CMK (cell line): ENCODE measurements around the gene SDK1.

ENCODE experiments used
- DNase-seq: peaks from one replicate; pipeline ENCODE4 v3.0.0-alpha.2; 2010; ENCODE audit warnings: low read depth

The SDK1 gene

DNA sequence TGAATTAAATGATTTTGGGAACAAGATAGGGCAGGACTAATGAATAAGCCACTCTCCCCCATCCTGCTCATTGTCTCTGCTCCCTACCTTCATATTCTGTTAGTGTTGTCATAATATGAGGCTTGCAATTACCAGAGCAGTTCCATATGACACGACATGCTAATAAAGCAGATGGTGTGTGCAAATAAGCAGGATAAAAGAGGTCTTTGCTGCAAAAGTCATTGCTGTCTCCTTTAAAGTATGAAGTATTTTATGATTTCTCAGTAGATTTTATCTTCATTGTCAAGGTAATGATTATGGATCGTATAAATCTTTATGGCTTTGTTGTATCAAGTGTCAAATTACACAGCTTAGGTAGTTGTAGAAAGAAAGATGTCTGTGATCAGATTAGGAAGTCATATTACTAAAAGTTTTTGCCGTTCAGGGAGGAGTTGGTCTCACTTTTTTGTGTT is 114.8 kb downstream of the SDK1 start:
- DNase-seq: no peak

DNA sequence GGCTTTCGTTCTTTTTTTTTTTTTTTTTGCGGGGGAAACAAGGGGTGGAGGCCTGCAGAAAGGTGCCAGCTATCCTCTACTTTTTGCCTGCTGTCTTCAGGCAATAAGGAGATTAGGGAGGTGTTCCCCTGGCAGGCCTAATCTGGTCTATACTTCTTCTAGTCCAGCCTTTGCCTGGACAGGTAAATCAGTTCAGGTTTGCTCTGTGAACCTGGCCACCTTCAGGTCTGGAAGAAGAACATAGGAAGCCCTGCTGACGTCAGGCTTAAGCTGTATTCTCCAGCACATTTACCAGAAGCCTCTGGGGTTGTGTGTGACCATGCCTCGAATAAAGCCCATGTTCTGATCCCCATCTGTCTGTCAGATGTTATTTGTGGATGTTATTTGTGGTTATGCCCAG is 115.4 kb downstream of the SDK1 start:
- DNase-seq: no peak

DNA sequence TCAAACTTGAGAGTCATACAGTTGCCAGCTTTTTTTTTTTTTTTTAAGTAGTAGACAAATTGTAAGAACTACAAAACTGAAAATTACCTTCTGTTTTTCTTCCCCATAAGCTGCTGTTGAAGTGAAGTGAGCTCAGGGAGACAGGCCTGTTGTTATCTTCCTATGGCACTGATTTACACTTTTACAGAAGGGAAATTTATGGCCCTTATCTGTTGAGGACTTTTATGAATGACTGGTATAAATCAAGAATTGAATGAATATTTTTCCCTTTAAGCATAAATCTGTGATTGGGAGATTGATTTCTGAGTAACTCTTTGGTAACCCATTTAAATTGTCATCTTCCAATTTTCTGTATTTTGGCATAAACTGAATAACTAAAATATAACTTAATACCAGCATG is 124.0 kb downstream of the SDK1 start:
- no peak for DNase-seq

DNA sequence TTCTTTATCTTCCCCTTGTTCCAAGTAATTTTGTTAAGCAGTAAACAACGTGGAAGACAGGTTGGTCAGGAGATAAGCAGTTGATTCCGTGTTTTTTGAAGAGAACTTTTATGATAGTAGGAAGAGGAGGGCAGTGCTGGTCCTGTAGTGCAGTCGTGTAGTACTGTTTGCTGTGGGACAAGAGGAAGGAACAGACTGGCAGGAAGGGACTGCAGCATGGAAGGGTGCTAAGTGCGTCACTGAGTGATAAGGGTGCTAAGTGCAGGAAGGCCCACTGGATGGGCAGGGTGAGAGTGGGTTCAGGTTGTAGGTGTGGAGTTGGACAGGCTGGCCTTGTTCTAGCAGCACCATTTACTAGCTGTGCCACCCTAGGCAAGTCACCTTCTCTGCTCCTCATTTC is 125.0 kb downstream of the SDK1 start:
- no peak for DNase-seq

- DNase-seq: no peak
These were observed 126.9 kb downstream of the SDK1 start for GRCh38 chr7:3427957-3428356.

DNA sequence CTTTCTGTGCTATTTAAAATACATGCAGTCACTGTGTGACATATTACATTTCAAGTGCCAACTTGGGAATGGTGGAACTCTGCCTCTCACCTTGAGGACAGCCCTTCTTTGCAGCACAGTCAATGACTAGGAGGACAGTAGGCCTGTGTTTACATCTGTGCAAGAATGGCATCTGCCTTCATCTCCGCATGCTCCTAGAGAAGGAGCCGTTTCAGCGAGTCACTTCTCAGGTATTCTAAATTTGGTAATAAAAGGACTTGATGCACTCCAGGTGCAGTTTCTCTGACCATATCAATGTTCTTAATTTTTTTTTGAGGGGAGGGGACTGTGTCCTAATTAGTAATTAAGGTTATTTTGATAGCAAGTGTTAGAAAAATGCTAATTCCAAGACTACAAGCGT is 128.9 kb downstream of the SDK1 start:
- no peak for DNase-seq

DNA sequence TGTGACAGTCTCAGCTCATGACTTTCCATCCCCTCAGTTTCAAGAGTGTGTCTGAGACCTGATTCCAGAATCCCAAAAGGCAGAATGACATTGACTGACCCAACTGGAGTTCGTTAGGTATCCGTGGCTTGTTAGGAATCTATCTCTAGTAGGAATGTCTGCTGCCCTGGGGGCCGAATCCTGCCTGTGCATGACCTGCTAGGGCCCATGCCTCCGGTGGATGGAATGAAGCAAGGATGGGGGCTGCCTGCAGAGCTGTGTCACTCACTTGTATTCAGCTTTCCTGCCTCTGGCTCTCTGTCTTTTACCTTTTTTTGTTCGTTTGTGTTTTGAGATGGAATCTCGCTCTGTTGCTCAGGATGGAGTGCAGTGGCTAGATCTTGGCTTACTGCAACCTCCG is 129.5 kb downstream of the SDK1 start:
- no peak for DNase-seq

DNA sequence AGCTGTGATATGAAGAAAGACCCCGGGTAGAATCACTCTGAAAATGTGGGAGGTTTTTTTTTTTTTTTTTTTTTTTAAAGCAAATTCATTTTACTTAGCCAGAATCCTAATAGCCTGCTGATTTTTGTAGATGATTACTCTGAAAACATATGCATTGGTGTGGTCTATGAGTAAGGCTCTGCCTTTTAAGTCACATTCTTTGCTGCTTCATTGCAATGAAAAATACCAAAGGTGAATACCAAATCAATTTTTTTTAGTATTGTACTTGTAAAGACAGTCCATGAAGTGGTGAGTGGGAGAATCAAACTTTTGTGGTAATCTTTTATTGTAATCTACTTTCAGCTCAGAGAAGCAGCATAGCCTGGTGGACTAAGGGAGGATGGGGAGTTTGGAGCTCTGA is 130.3 kb downstream of the SDK1 start:
- no peak for DNase-seq

DNA sequence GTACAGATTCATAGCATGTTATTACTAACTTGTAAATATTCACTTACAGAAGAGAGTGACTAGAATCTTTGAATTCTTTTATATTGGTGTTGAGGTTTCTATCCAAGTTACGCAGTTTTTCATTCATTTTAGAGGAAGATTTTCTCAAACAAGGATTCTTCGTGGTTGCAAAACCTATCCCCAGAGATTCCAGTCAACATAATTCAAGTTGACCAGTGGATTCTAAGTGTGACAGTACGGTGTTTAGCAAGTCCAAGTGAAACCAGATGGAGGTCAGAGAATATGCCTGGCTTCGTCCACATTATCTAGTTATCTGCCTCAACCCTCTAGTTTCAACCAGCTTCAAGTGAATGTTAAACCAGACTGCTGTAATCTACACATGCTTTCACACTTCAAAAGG is 131.9 kb downstream of the SDK1 start:
- DNase-seq: no peak

DNA sequence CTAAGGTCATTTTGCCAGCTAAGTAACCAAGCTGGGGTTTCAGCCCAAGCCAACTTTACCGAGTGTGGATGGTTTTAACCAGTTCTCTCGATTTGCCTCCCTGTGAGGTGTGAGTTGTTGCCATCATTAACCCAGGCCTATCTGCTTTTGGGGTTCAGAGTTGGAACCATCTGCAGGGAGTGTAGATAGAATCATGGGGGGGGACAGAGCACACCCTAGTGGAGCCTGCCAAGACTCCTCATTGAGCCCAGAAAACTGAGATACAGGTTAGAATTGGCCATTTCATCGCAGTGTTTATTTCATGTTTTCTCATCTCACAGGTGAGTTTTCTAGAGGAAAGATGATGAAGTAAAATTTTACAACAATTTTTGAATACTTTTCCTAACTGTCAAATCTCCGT is 133.6 kb downstream of the SDK1 start:
- DNase-seq: no peak

DNA sequence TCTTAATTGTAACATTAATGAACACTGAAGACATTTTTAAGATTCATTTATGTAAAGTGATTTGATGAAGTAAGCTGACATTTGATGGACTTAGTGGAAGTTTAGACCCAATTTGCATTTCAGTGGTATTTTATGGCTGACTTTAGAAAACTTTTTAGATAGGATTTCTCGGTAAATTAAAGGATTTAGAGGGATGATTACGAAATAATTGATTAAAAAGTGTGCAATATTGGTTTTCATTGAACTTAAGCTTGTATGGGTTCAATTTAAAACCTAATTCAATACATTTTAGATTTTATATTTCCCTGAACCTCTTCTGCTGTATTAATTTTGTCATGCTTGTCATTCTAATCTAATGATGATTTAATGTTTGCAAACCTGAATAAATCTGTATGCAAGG is 135.1 kb downstream of the SDK1 start:
- no peak for DNase-seq

GRCh38 chr7:3436746-3437145 is 135.7 kb downstream of the SDK1 start:
- no peak for DNase-seq

DNA sequence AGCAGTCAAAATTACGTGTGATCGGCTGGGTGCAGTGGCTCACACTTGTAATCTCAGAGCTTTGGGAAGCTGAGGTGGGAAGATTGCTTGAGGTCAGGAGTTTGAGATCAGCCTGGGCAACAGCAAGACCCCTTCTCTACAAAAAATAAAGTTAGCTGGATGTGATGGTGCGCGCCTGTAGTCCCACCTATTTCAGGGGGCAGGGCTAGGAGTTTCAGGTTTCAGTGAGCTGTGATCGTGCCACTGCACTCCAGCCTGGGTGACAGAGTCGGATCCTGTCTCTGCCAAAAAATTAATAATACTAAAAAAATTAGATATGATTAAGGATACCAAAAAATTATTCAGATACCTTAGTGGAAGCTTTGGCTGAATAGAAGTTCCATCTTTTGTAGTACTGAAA is 136.4 kb downstream of the SDK1 start:
- DNase-seq: no peak

DNA sequence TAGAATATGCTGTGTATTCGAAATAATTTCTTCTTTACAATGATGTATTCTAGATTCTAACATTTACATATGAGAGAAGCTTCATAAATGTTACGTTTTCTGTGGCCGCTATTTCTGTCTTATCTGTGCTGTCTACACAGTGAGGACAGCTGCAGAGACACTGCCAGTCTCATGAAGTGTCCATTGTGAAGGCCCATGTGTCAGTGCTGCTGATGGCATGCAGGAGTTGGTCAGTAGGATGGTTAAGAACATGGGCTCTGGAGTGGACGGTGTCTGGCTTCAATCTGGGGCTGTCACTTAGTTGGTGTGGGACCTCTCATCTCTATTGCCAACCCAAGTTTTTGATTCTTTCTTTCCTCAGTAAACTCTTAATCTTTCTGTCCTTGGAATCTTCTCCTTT is 137.3 kb downstream of the SDK1 start:
- DNase-seq: no peak

DNA sequence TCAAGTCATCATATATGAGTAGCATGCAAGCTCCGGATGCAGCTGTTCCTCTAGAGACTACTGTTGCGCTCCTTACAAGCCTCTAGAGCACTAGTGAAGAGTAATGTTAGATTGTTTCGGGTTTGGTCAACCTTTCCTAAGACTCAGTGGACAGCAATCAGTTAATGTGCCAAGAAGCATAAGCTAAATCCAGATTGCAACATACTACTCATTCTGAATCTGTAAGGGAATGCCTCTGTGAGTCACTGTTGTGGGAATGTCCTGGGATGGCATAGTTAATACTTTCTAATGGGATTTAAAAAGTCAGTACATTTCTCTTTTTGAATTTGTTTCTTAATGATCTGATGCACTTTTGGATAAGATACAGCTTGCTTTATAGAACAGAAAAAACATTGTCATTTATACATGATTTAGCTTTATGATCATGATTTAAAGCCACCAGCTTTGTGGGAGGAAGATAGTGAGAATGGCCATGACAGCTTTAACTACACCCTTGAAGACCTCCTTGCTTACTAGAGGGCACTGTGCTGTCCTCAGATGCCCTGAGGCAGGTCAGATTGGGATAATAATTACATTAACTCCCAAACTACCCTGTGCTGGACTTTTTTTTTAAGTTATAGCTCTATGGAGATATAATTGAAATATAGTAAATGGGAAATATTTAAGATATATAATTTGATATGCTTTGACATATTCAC is 138.4 kb downstream of the SDK1 start:
- no peak for DNase-seq

DNA sequence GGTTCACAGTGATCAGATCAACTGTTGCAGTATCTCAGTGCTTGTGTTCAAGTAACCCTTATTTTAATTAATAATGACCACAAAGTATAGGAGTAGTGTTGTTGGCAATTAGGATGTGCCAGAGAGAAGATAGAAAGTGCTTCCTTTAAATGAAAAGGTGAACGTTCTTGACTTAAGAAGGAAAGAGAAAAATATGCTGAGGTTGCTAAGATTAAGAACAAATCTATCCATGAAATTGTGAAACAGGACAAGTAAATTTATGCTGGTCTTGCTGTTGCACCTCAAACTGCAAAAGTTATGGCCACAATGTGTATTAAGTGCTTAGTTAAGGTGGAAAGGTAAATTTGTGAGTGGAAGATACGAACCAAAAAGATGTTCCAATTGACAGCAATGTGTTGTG is 139.5 kb downstream of the SDK1 start:
- DNase-seq: no peak

GRCh38 chr7:3443716-3444115 is 142.7 kb downstream of the SDK1 start:
- DNase-seq: no peak

DNA sequence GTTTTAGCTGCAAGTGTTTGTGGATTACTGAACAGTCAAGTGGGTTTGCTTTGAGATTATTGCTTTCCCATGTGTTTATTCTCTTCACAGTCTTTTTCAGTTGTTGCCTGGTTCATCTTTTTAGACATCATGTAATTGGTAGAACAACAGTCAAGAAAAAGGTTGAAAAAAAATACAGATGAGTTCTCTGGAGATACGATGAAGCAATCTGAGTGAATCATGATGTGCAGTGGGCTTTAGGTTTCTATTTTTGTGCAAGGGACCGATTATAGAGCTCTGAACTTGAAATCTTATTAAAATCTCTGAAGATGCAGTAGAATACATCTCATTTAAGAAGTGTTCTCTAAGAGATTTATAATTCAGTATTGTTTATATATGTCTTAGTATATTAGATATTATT is 145.7 kb downstream of the SDK1 start:
- no peak for DNase-seq

DNA sequence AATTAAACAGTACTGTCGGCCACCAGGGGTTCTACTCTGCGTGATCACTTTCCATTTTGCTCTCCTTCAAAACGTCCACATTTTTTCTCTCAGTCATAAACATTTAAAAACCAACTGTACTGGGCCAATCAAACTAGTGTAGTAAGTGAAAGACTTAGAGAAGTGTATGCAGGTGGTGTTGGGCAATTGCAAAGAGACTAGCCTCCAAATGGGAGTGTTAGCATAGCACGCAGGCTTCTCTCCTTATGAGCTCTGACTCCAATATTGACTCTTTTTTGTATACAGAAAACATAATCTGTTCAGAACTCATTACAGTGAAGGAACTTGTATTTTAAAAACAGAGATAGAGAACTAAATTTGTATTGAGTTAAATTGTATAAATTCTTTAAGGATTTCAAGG is 150.6 kb downstream of the SDK1 start:
- DNase-seq: no peak

DNA sequence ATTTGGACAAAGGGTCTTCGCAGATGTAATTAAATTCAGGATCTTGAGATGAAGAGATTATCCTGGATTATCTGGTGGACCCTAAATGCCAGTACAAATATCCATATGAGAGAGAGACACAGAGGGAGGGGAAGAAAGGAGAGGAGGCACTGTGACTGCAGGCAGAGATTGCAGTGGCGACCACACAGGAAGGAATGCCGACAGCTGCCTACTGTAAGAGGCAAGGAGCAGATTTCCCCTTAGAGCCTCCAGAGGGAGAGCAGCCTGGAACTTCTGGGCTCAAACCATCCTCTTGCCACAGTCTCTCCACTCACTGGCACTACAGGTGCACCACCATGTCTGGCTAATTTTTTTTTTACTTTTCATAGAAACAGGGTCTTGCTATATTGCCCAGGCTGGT is 152.3 kb downstream of the SDK1 start:
- no peak for DNase-seq

DNA sequence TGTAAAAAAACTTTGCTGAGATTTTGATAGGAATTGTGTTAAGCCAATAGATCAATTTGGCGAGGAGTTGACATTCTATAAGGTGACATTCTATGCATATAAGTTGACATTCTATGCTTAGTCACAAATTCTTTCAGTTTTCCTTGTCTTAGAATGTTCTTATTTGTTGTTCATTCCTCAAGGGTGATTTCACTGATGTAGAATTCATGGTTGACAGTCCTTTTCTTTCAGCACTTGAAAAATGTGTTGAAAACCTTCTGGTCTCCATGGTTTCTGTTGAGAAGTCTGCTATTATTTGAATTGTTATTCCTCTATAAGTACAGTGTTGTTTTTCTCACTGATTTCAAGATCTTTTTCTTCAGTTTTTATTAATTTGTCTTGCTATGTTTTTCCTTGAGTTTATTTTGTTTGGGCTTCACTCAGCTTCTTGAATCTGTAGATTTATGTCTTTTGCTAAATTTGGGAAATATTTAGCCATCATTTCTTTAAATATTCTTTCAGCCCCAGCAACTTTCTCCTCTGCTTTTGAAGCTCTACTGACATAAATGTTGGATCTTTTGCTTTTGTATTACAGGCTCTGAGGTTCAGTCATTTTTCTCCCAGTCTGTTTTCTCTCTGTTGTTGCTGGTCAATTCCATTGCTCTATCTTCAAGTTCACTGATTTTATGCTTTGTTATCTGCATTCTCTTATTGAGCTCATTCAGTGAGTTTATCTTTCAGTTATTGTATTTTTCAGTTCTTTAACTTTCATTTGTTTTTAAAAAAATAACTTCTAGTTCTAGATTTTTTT is 154.9 kb downstream of the SDK1 start:
- no peak for DNase-seq

- no peak for DNase-seq
These were observed 158.1 kb downstream of the SDK1 start for GRCh38 chr7:3459111-3459510.

- DNase-seq: no peak
These were observed 160.9 kb downstream of the SDK1 start for GRCh38 chr7:3461923-3462322.

GRCh38 chr7:3463696-3464095 is 162.6 kb downstream of the SDK1 start:
- no peak for DNase-seq
